ENCODE results near the gene MTFR1L. TPM values are rescaled to one million over a fixed set of nuclear protein-coding genes. Genes with fewer than 3 reads are reported as not detected.

MTFR1L gene
- total and polyA plus RNA-seq, 9 of the 15 experiments (the other 6 are each of a cell fraction or from before 2014, with no cell fraction given), result 41.4 to 98.5 (median 53.7) TPM

GRCh38 chr1:25875154-25875855 is 55.6 kb downstream of the MTFR1L start, which contains the start of gene PAQR7 (continued):
- 0 out of 2 replicates have a peak, but pooled peaks have one; percentile 74 for TF ChIP-seq ZNF395 (CRISPR knock-in tag; IDR thresholded peaks at IDR 0.05)
- peak; percentile 63 for TF ChIP-seq BCOR (IDR thresholded peaks at IDR 0.05)
- TF ChIP-seq HMGN3 (IDR thresholded peaks at IDR 0.05; ENCODE audit: borderline replicate concordance, extremely low read depth, insufficient read length, low read depth, low read length), result peak; percentile 92
- TF ChIP-seq TFAP4 (CRISPR knock-in tag; IDR thresholded peaks at IDR 0.05; ENCODE audit: borderline replicate concordance), result peak; percentile 80; the same call in 1 of the 2 replicates
- TF ChIP-seq RAD21 (CRISPR knock-in tag; conservative IDR thresholded peaks at IDR 0.05 in 1 of 2, IDR thresholded peaks at IDR 0.05 in 1 of 2), result peak in 1 of 2 experiments; percentile 9; a peak in 2 of 4 replicates
